WI38 (cell line): ENCODE data around the gene GTF2I.
"Not testable (repeated sequence)": the region's sequence is repeated elsewhere in the genome, so short reads cannot be mapped to it uniquely, and the experiment has no call there.

ENCODE experiments used
- H3K4me3 ChIP-seq: 2 replicates; pipeline ENCODE4 v1.5.1; 2011; ENCODE audit warnings: low read depth, mild to moderate bottlenecking, control low read depth, low read length
- TF ChIP-seq, protein P1 (sequence below): IDR thresholded peaks from 2 replicates; pipeline ENCODE4 v1.5.1; 2012; ENCODE audit warnings: low read depth, mild to moderate bottlenecking, control low read depth, low read length

GTF2I gene

DNA sequence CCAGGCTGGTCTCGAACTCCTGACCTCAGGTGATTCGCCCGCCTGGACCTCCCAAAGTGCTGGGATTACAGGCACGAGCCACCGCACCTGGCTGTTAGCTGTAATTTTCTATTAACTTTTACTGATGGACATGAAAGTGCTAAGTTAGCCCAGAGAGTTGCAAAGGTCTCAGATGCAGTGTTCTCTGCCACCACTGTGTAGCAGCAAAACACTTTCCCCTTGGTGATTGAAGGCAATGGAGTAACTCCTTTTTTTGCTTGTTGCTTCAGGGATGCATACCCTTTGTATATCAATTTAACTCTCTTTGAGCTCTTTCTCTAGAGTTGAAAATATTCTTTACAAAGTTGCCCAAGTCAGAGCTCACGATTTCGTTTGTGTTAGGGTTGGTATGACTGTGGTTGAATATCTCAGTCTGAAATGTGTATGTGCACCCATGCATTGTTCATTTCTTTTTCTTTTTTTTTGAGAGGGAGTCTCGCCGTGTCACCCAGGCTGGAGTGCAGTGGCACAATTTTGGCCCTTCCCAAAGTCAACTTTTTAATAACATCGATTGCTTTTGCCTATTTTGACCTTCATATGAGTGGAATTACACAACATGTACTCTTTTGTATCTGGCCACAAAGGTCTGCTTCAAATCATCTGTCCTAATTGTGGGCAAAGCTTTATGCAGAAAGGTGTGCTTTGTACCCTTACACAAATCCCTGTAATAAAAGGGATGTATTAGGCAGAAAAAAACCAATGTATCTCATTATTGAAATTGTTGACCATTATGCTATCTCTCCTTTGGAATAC, 52.6 kb downstream of the GTF2I start:
- H3K4me3 ChIP-seq = no peak overlapping the region
- TF ChIP-seq, protein P1, sequence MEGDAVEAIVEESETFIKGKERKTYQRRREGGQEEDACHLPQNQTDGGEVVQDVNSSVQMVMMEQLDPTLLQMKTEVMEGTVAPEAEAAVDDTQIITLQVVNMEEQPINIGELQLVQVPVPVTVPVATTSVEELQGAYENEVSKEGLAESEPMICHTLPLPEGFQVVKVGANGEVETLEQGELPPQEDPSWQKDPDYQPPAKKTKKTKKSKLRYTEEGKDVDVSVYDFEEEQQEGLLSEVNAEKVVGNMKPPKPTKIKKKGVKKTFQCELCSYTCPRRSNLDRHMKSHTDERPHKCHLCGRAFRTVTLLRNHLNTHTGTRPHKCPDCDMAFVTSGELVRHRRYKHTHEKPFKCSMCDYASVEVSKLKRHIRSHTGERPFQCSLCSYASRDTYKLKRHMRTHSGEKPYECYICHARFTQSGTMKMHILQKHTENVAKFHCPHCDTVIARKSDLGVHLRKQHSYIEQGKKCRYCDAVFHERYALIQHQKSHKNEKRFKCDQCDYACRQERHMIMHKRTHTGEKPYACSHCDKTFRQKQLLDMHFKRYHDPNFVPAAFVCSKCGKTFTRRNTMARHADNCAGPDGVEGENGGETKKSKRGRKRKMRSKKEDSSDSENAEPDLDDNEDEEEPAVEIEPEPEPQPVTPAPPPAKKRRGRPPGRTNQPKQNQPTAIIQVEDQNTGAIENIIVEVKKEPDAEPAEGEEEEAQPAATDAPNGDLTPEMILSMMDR = peak; percentile 24; the same call in 1 of the 2 replicates

DNA sequence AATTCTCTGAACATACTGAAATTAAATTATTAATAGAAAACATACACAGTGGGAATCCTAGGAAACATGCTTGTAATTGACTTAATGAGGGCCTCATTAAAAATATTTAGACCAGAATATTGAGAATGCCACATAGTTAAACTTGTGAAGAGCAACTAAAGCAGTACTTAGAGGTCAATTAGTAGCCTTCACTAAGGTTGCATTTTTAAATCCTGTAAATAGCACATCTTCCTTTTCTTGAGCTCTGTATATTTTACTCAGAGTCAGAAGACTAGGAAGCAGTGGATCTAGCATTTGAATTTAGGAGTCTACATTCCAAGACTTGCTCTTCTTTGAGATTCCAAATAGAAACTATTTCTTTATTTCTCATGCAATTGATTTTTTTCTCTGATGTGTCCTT, 56.0 kb downstream of the GTF2I start:
- H3K4me3 ChIP-seq = no peak overlapping the region
- TF ChIP-seq, protein P1 = no peak

DNA sequence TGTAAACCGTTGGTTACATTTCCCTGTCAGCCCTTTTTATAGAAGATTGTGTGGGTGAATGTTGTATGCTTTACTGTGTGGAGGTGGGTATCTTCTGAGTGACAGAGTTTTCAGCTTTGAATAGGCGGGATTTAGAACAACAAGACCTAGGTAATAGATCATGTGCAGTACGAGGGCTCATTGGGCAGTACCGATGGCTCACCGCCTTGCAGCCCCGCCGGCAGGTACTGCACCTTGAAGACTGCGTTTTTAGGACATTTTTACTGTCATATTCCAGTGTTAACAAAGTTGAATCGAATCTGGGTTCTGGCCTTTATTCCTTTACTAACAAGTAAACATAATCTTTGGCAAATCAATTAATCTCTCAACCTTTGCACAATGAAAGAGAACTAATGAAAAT, 60.4 kb downstream of the GTF2I start:
- H3K4me3 ChIP-seq = no peak overlapping the region
- TF ChIP-seq, protein P1 = no peak

GRCh38 chr7:74718336-74718735, 60.8 kb downstream of the GTF2I start:
- H3K4me3 ChIP-seq = no peak overlapping the region
- TF ChIP-seq, protein P1 = no peak

DNA sequence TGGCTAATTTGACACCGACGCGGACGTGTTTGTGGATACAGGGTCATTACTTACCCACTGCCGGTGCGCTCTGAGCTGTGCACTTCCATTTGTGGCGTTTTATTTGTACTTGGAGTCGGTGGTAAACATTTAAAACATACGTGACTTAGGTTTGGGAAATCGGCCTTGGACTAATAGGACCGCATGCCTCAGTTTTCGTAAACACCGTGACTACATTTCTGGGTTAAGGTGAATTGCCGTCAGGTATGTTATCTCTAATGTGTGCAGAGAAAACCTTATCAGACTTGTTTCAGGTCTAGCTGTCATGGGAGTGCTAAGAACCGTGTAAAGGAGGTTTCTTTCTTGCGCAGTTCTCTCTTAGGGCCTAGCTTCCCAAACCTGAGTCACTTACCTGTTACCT, 64.6 kb downstream of the GTF2I start:
- H3K4me3 ChIP-seq = no peak overlapping the region
- TF ChIP-seq, protein P1 = no peak

DNA sequence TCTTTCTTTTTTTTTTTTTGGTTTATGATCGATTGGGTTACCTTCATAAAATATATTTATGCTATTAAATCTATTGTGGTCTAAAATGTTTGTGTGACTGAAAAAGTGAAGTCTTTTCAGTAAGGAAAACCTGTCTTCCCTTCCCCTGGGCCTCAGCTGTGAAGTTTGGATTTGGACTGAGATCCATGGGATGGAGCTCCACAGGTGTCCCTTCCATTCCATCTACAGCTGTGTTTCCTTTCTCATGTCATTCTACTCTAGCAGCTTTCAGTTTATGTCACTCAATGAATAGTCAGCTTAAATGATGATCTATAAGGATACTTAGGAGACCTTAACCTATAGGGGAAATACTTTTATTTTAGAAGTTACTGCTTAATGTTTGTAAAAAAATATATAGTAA, 68.3 kb downstream of the GTF2I start:
- TF ChIP-seq, protein P1 = no peak

GRCh38 chr7:74726309-74727101, 69.0 kb downstream of the GTF2I start:
- H3K4me3 ChIP-seq = no peak overlapping the region
- TF ChIP-seq, protein P1 = no peak

More for the DNA sequence above, 68.3 kb downstream of the GTF2I start:
- no peak overlapping the region for H3K4me3 ChIP-seq

- not testable (repeated sequence) for H3K4me3 ChIP-seq
These were observed 71.2 kb downstream of the GTF2I start for GRCh38 chr7:74728686-74729085.

- not testable (repeated sequence) for H3K4me3 ChIP-seq
These were observed 72.7 kb downstream of the GTF2I start for GRCh38 chr7:74730186-74730585.

DNA sequence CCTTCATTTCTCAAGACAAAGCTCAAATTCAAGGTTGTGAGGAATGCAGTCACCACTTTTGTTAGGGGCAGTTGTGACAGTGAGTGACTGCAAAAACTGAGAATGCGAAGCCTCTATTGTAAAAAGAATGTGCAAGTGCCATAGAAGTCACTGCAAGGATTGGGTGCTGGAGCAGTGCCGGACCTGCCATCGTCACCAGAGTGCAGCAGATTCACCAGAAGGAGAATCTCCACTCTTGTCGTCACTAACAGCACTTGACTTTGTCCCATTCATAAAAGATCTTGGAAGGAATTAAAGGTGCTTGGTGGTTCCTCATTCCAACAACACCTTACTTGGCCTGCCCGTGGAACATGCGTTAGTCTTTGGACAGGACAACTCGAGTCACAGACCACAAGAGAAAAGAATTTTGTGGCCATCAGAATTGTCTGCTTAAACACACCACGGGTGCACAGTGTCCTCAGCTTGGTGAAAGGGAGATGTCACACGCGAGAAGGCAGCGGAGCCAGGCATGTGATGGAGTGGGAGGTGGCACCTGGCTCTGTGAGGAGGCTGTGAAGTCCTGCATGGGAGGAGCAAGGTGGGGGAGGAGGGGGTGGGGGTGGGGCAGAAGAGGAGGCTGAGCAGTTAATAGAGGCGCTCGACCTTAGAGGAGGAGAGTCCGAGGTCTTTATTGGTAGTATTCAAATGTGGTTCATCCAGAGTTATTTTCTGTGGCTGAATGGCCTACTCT, 82.6 kb downstream of the GTF2I start:
- not testable (repeated sequence) for H3K4me3 ChIP-seq
